Kidney epithelial cell (primary cell): ENCODE measurements around the gene GSK3A. TPM values are rescaled to one million over a fixed set of nuclear protein-coding genes. Genes with fewer than 3 reads are reported as not detected.

Experiments used
- DNase-seq: peaks from one replicate; pipeline ENCODE4 v3.0.0-alpha.2; 2010; ENCODE audit warnings: low read depth
- H3K27me3 ChIP-seq: 2 replicates; pipeline ENCODE4 v1.6.0; 2011; ENCODE audit warnings: low read length; ENCODE audit not compliant: control insufficient read depth, insufficient read depth
- H3K36me3 ChIP-seq: 2 replicates; pipeline ENCODE4 v1.5.1; 2011; ENCODE audit warnings: low read length; ENCODE audit not compliant: control insufficient read depth, insufficient read depth
- H3K4me3 ChIP-seq: 2 replicates; pipeline ENCODE4 v1.5.1; 2011; ENCODE audit warnings: low read depth, mild to moderate bottlenecking, control low read depth, low read length
- CTCF ChIP-seq: IDR thresholded peaks from 2 replicates; pipeline ENCODE4 v1.5.1; 2011; ENCODE audit warnings: mild to moderate bottlenecking, moderate library complexity, low read length, control low read depth, inconsistent platforms; ENCODE audit not compliant: insufficient read depth, poor library complexity, severe bottlenecking
- total RNA-seq: library from RNA; depleted of rRNA; stranded (reverse); fragments of >200 nt; gene quantifications from 2 replicates; pipeline ENCODE4 v1.2.3, GENCODE V29; 2015

The GSK3A gene
- total RNA-seq, 1 donor from 2014 or later: 27.3 TPM

- Histone ChIP-seq H3K4me3 (no peak overlapping the region), H3K27me3 (no peaks in the 10 kb centered on the region), H3K36me3 (peaks cover 1% of the 10 kb centered on the region)
- no peak for TF ChIP-seq CTCF
- DNase-seq: no peak
These were observed 40.4 kb upstream of the GSK3A start for GRCh38 chr19:42282819-42283187.

GRCh38 chr19:42281827-42282762, 39.7 kb upstream of the GSK3A start:
- TF ChIP-seq CTCF: no peak
- peak overlapping the region; percentile 3 for H3K4me3 ChIP-seq
- no peak for DNase-seq

DNA sequence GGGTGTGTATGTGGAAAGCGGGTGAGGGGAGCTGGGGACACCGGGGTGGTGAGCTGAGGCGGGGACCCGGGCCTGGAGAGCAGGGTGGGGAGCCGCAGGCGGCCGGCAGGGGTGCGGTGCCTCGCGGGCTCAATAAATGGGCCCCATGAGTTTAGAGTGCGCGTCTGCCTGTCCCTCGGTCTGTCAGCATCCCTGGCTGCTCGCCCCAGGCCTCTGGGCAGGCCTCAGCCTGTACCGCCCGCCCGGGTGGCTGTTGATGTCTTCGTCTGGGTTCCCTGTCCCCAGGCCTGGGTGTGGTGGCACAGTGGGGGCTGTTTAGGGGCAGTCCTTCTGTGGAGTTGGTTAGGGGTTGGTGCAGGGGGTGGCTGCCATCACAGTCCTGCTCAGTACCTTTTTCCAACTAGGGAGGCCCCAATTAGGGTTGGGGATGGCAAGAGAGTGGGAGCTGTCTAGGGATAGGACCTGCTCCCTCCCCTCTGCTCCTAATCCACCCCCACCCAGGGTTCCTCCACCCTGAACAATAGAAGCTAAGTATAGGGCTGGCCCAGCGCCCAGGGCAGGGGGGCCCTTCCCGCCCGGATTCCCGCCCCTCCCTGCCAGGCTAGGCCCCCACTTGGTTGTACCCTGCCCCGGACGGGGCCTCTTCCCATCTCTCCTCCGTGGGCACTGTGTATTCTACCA, 38.9 kb upstream of the GSK3A start:
- no peak for TF ChIP-seq CTCF
- H3K27me3 ChIP-seq: no peaks in the 10 kb centered on the region
- DNase-seq: no peak
- H3K4me3 ChIP-seq: peak overlapping the region; percentile 62
- H3K36me3 ChIP-seq: no peaks in the 10 kb centered on the region

More at GRCh38 chr19:42281827-42282762, 39.7 kb upstream of the GSK3A start:
- H3K36me3 ChIP-seq: no peaks in the 10 kb centered on the region
- no peaks in the 10 kb centered on the region for H3K27me3 ChIP-seq

GRCh38 chr19:42280815-42281145, 38.4 kb upstream of the GSK3A start:
- Histone ChIP-seq H3K27me3 (no peaks in the 10 kb centered on the region), H3K36me3 (no peaks in the 10 kb centered on the region), H3K4me3 (peak overlapping the region; percentile 62)
- DNase-seq: no peak
- TF ChIP-seq CTCF: no peak

GRCh38 chr19:42279902-42280814, 37.8 kb upstream of the GSK3A start:
- Histone ChIP-seq H3K36me3 (no peaks in the 10 kb centered on the region), H3K27me3 (no peaks in the 10 kb centered on the region), H3K4me3 (peak overlapping the region; percentile 62)
- DNase-seq: no peak
- TF ChIP-seq CTCF: peak; percentile 88
